Panc1 (cell line): ENCODE measurements around the gene JSRP1. TPM values are rescaled to one million over a fixed set of nuclear protein-coding genes. Genes with fewer than 3 reads are reported as not detected.

Experiments used
- ATAC-seq: fragments of 200-7000 bp; cut with Tn5 transposase; 2 replicates; pipeline ENCODE4 v1.9.1; 2020; ENCODE audit warnings: mild to moderate bottlenecking, moderate library complexity
- BruUV-seq: library from RNA; stranded (reverse); fragments of 400-500 nt; replicated peaks from 2 replicates; lab custom pipeline; 2021; lab: Mats Ljungman, UMichigan
- CTCF ChIA-PET: fragments of 300-600 bp; sonication (Branson Sonifier 250); formaldehyde crosslinking; loops from one replicate; lab custom pipeline; 2022; ENCODE audit warnings: antibody characterized with exemption; lab: Charles Lee
- POLR2A ChIA-PET: fragments of 300-600 bp; sonication (Branson Sonifier 250); formaldehyde crosslinking; loops from one replicate; lab custom pipeline; 2022; ENCODE audit warnings: antibody characterized with exemption; lab: Charles Lee
- DNase-seq: peaks from one replicate; pipeline ENCODE4 v3.0.0-alpha.2; 2010; ENCODE audit warnings: low read depth, low spot score
- H3K27ac ChIP-seq: 2 replicates; pipeline ENCODE4 v1.5.1; 2011; ENCODE audit warnings: mild to moderate bottlenecking, low read length, inconsistent platforms
- H3K27me3 ChIP-seq: fragments of 200-500 bp; sonication (Bioruptor generic); 2 replicates; pipeline ENCODE4 v1.6.0; 2014; ENCODE audit warnings: low read length, inconsistent platforms; ENCODE audit not compliant: control insufficient read depth, insufficient read depth
- H3K36me3 ChIP-seq: fragments of 200-500 bp; sonication (Bioruptor generic); 2 replicates; pipeline ENCODE4 v1.5.1; 2014; ENCODE audit warnings: inconsistent platforms, mild to moderate bottlenecking, low read length, moderate library complexity; ENCODE audit not compliant: control insufficient read depth, insufficient read depth
- H3K4me1 ChIP-seq: 2 replicates; pipeline ENCODE4 v1.5.1; 2011; ENCODE audit warnings: inconsistent platforms, mild to moderate bottlenecking, low read length, moderate library complexity; ENCODE audit not compliant: control insufficient read depth, insufficient read depth
- H3K4me3 ChIP-seq, 2 experiments: 2 replicates each; pipeline ENCODE4 v1.5.1; 2011 to 2012; ENCODE audit warnings: low read depth in 2 of 2, low read length in 2 of 2, mild to moderate bottlenecking in 2 of 2, inconsistent platforms in 1 of 2, moderate library complexity in 1 of 2
- H3K9me3 ChIP-seq: fragments of 200-500 bp; sonication (Bioruptor generic); 2 replicates; pipeline ENCODE4 v1.5.1; 2014; ENCODE audit warnings: low read depth, mild to moderate bottlenecking, inconsistent platforms, low read length, moderate library complexity; ENCODE audit not compliant: control insufficient read depth, insufficient read depth
- POLR2AphosphoS5 ChIP-seq: IDR thresholded peaks from 2 replicates; pipeline ENCODE4 v1.6.1; 2012; ENCODE audit warnings: mild to moderate bottlenecking, low read depth, low read length, moderate library complexity
- SIN3A ChIP-seq: IDR thresholded peaks from 2 replicates; pipeline ENCODE4 v1.6.1; 2012; ENCODE audit warnings: low read depth, mild to moderate bottlenecking, low read length, moderate library complexity, borderline replicate concordance; ENCODE audit not compliant: insufficient read depth
- TCF7L2 ChIP-seq: IDR thresholded peaks from 2 replicates; pipeline ENCODE4 v1.6.1; 2011; ENCODE audit warnings: mild to moderate bottlenecking, low read depth, low read length, inconsistent platforms
- in situ Hi-C: cut with HindIII; loops from 2 replicates; pipeline ENCODE4 v1.10.0; 2016; ENCODE audit warnings: low sequenced_read_pairs, low pct_unique_long_range_greater_than_20kb
- intact Hi-C: fragments of 100-400 bp; cut with micrococcal nuclease; formaldehyde crosslinking; loops from one replicate; pipeline ENCODE4 v1.10.0; 2022; ENCODE audit not compliant: unreplicated experiment
- total RNA-seq: library from RNA; stranded (reverse); gene quantifications from one replicate; pipeline ENCODE4 v1.2.1, GENCODE V29; 2021; ENCODE audit not compliant: unreplicated experiment
- TF ChIP-seq, protein P1 (sequence below): fragments of 450-650 bp; IDR thresholded peaks from 2 replicates; pipeline ENCODE4 v1.5.1; 2017; ENCODE audit warnings: mild to moderate bottlenecking
- TF ChIP-seq, protein P2 (sequence below), 2 experiments: IDR thresholded peaks; 2 replicates each; pipeline ENCODE4 v1.6.1; 2011 to 2012; ENCODE audit warnings: low read depth in 2 of 2, control low read depth in 1 of 2, low read length in 1 of 2, mild to moderate bottlenecking in 1 of 2, moderate library complexity in 1 of 2; ENCODE audit not compliant: insufficient read depth in 1 of 2

Gene JSRP1
- total RNA-seq, 1 experiment from 2014 or later: 0.51 TPM

DNA sequence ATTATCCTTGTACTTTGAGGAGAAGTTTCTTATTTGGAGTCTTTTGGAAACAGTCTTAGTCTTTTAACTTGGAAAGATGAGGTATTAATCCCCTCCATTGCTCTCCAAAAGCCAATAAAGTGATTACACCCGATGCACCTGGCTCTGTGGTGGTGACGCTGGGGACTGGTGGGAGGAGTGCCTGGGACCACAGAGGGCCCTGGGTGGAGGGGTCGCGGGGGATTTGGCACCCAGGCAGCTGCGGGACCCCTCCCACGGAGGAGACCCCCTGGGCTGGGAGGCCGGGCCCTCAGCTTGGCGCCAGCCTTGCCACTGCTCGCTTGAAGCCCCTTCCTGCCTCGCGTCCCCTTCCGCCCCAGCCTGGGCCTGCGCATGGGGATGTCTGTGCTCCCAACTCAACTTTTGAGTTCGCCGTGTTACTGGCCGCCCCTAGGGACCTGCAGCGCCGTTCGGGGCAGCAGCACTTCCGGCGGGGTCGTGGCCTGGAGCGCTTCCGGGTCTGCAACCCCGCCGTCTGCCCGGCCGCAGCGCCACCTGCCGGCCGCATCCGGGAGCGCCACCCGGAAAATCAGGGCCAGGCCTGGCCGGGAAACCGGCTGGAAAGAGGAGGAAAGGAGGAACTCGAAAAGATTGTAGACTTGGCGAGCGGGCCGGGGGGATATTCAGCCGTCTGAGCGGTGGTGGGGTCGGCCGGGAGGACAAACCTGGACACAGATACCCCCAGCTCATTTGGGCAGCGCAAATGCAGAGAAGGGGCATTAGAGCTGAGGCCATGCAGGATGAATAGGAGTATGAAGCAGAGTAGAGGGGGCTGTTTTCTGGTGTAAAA lies 17.4 kb upstream of the JSRP1 start:
- no TSS peak for BruUV-seq
- peaks cover 6% of the 10 kb centered on the region for H3K4me1 ChIP-seq
- ATAC-seq: peak; percentile 70
- H3K27me3 ChIP-seq: no peaks in the 10 kb centered on the region
- no peaks in the 10 kb centered on the region for H3K9me3 ChIP-seq
- H3K4me3 ChIP-seq: peak overlapping the region; percentile 71 to 89
- no peak for DNase-seq
- intact Hi-C loops (loop anchor here (2.0 kb wide), 1 partner anchor 37 kb away; the partner anchor contains the start of genes PLEKHJ1 and SF3A2), in situ Hi-C loops (no loop called here)
- H3K36me3 ChIP-seq: peaks cover 7% of the 10 kb centered on the region; the same call in 1 of the 2 replicates
- CTCF ChIA-PET: no interaction called here
- H3K27ac ChIP-seq: peak overlapping the region; percentile 72
- POLR2A ChIA-PET: no interaction called here
- 0 out of 2 replicates have a peak, but pooled peaks have one; percentile 59 for TF ChIP-seq SIN3A
- no peak for TF ChIP-seq TCF7L2
- TF ChIP-seq, protein P1, sequence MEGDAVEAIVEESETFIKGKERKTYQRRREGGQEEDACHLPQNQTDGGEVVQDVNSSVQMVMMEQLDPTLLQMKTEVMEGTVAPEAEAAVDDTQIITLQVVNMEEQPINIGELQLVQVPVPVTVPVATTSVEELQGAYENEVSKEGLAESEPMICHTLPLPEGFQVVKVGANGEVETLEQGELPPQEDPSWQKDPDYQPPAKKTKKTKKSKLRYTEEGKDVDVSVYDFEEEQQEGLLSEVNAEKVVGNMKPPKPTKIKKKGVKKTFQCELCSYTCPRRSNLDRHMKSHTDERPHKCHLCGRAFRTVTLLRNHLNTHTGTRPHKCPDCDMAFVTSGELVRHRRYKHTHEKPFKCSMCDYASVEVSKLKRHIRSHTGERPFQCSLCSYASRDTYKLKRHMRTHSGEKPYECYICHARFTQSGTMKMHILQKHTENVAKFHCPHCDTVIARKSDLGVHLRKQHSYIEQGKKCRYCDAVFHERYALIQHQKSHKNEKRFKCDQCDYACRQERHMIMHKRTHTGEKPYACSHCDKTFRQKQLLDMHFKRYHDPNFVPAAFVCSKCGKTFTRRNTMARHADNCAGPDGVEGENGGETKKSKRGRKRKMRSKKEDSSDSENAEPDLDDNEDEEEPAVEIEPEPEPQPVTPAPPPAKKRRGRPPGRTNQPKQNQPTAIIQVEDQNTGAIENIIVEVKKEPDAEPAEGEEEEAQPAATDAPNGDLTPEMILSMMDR: peak; percentile 95
- TF ChIP-seq POLR2AphosphoS5: peak; percentile 37; the same call in 1 of the 2 replicates
- TF ChIP-seq, protein P2, sequence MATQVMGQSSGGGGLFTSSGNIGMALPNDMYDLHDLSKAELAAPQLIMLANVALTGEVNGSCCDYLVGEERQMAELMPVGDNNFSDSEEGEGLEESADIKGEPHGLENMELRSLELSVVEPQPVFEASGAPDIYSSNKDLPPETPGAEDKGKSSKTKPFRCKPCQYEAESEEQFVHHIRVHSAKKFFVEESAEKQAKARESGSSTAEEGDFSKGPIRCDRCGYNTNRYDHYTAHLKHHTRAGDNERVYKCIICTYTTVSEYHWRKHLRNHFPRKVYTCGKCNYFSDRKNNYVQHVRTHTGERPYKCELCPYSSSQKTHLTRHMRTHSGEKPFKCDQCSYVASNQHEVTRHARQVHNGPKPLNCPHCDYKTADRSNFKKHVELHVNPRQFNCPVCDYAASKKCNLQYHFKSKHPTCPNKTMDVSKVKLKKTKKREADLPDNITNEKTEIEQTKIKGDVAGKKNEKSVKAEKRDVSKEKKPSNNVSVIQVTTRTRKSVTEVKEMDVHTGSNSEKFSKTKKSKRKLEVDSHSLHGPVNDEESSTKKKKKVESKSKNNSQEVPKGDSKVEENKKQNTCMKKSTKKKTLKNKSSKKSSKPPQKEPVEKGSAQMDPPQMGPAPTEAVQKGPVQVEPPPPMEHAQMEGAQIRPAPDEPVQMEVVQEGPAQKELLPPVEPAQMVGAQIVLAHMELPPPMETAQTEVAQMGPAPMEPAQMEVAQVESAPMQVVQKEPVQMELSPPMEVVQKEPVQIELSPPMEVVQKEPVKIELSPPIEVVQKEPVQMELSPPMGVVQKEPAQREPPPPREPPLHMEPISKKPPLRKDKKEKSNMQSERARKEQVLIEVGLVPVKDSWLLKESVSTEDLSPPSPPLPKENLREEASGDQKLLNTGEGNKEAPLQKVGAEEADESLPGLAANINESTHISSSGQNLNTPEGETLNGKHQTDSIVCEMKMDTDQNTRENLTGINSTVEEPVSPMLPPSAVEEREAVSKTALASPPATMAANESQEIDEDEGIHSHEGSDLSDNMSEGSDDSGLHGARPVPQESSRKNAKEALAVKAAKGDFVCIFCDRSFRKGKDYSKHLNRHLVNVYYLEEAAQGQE (IDR thresholded peaks at IDR 0.05; ENCODE audit: insufficient read depth in 1 of 2, low read depth in 2 of 2, low read length in 1 of 2): no peak

DNA sequence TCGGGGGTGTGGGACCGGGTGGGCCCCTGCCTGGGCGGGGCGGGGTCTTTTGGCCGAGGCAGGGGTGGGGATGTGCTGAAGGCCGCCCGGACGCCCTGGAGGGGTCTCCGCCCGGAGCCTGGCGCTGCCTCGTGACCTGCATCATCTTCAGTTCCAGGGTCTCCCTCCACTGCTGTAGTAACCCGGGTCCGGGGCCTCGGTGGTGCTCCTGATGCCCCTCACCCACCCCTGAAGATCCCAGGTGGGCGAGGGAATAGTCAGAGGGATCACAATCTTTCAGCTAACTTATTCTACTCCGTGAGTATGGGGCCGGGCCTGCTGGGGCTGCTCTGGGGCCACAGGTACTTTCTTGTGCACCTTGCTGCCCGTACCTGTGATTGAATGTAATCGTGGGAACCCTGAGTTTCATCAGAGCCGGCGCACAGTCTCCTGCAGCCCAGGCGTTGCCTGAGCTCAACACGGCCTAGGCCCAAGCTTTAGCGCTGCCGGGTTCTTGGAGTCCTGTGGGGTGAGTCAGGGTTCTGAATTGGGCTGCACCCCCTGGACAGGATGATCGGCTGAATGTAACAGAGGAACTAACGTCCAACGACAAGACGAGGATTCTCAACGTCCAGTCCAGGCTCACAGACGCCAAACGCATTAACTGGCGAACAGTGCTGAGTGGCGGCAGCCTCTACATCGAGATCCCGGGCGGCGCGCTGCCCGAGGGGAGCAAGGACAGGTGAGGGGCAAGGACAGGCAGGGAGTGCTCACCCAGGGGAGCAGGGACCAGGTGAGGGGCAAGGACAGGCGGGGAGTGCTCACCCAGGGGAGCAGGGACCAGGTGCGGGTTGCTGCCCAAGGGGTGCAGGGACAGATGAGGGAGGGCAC lies 15.3 kb upstream of the JSRP1 start:
- CTCF ChIA-PET: no interaction called here
- no peak for ATAC-seq

More for the DNA sequence above, 15.3 kb upstream of the JSRP1 start:
- H3K4me3 ChIP-seq: peak overlapping the region; percentile 71 to 89
- H3K27me3 ChIP-seq: no peaks in the 10 kb centered on the region
- TF ChIP-seq POLR2AphosphoS5 (no peak), SIN3A (no peak), TCF7L2 (no peak)
- TF ChIP-seq, protein P2 (IDR thresholded peaks at IDR 0.05; ENCODE audit: insufficient read depth in 1 of 2, low read depth in 2 of 2, low read length in 1 of 2): no peak
- TF ChIP-seq, protein P1: no peak
- POLR2A ChIA-PET: no interaction called here
- BruUV-seq: TSS peak; percentile 53
- in situ Hi-C loops (no loop called here), intact Hi-C loops (loop anchor here (2.0 kb wide), 1 partner anchor 35 kb away; the partner anchor contains the start of genes PLEKHJ1 and SF3A2)
- peaks cover 15% of the 10 kb centered on the region for H3K4me1 ChIP-seq
- peaks cover 7% of the 10 kb centered on the region; the same call in 1 of the 2 replicates for H3K36me3 ChIP-seq
- no peaks in the 10 kb centered on the region for H3K9me3 ChIP-seq
- peak overlapping the region; percentile 74 for H3K27ac ChIP-seq
- DNase-seq: no peak
